ENCODE measurements around the gene HMG20B. TPM values are rescaled to one million over a fixed set of nuclear protein-coding genes. Genes with fewer than 3 reads are reported as not detected.
A peak's percentile ranks its signal among the peaks of the same experiment; 100 is the strongest.

The HMG20B gene
- total and polyA plus RNA-seq, 2 of the 8 experiments (the other 6 are each of a cell fraction or from before 2014, with no cell fraction given) = 42.9 to 74.2 TPM

GRCh38 chr19:3533563-3534216 lies 39.1 kb upstream of the HMG20B start:
- H4K91ac ChIP-seq (replicated peaks; ENCODE audit: insufficient read length, low read length) = no peak overlapping the region
- H3K79me2 ChIP-seq (ENCODE audit: control insufficient read depth in 1 of 2, insufficient read depth in 2 of 2, low read length in 2 of 2) = no peaks in the 10 kb centered on the region
- H2BK20ac ChIP-seq (ENCODE audit: low read length) = no peak overlapping the region
- peaks cover 7 to 36% (median 23%) of the 10 kb centered on the region in 4 experiments; a peak in 7 of 8 replicates for H3K36me3 ChIP-seq (ENCODE audit: control insufficient read depth in 2 of 4, insufficient read depth in 4 of 4, low read length in 3 of 4)
- no peak overlapping the region; the same call in 1 of the 2 replicates for H2BK5ac ChIP-seq (ENCODE audit: low read depth, low read length)
- H3K79me1 ChIP-seq (ENCODE audit: low read depth, low read length) = 0 out of 2 replicates have a peak, but pooled peaks cover 2% of the 10 kb centered on the region
- no peak overlapping the region for H3K9ac ChIP-seq (replicated peaks in 1 of 4; ENCODE audit: extremely low read depth in 1 of 4, low read depth in 3 of 4, low read length in 3 of 4)
- CTCF ChIA-PET (ENCODE audit: partially characterized antibody) = interaction anchor here (0.6 to 6.9 kb wide), 5 partner anchors 10 to 159 kb away, joined by 3 to 54 read pairs (median 3); no protein-coding TSS in a partner anchor
- no peak overlapping the region for H3K4me2 ChIP-seq (ENCODE audit: insufficient read depth in 1 of 2, low read depth in 2 of 2, low read length in 2 of 2)
- no peak overlapping the region for H3K27ac ChIP-seq (ENCODE audit: low read depth, low read length)
- no peak overlapping the region for H3K14ac ChIP-seq (ENCODE audit: insufficient read length)
- no peak overlapping the region for H2BK120ac ChIP-seq (replicated peaks; ENCODE audit: low read depth, low read length)
- H3K56ac ChIP-seq (replicated peaks; ENCODE audit: insufficient read length, low read depth, low read length) = no peak overlapping the region
- H4K5ac ChIP-seq (ENCODE audit: insufficient read length, low read depth, low read length) = no peak overlapping the region
- H3K18ac ChIP-seq (ENCODE audit: extremely low read depth, low read length) = no peak overlapping the region
- 0 out of 2 replicates have a peak overlapping the region, but pooled peaks have one; percentile 51 for H4K8ac ChIP-seq (ENCODE audit: extremely low read depth, insufficient read depth, low read length)
- no peak overlapping the region for H2BK12ac ChIP-seq (ENCODE audit: low read depth, low read length)
- H3K4me3 ChIP-seq (ENCODE audit: extremely low read depth in 1 of 4, insufficient read depth in 2 of 4, low read depth in 3 of 4, low read length in 4 of 4) = no peak overlapping the region
- POLR2A ChIA-PET (ENCODE audit: partially characterized antibody) = interaction anchor here (1.1 kb wide), 4 partner anchors 9 to 115 kb away, joined by 3 to 6 read pairs (median 4); no protein-coding TSS in a partner anchor
- no peaks in the 10 kb centered on the region for H3K9me3 ChIP-seq (ENCODE audit: insufficient read depth in 2 of 2, low read depth in 1 of 2, low read length in 1 of 2)
- no peak for FAIRE-seq
- DNase-seq (ENCODE audit: low read depth in 1 of 2, low spot score in 2 of 2) = no peak
- H3K27me3 ChIP-seq (replicated peaks in 1 of 4; ENCODE audit: control insufficient read depth in 3 of 4, extremely low read depth in 1 of 4, insufficient read depth in 3 of 4, low read length in 3 of 4) = no peaks in the 10 kb centered on the region
- H4K20me1 ChIP-seq (replicated peaks in 1 of 2; ENCODE audit: control insufficient read depth in 1 of 2, insufficient read depth in 2 of 2, low read length in 2 of 2) = peaks cover 3 to 16% of the 10 kb centered on the region in 2 experiments
- peaks cover 8% of the 10 kb centered on the region; the same call in 1 of the 2 replicates for H3K23me2 ChIP-seq (ENCODE audit: low read depth, low read length)
- H3K4me1 ChIP-seq (replicated peaks in 1 of 4; ENCODE audit: control insufficient read depth in 3 of 4, insufficient read depth in 4 of 4, low read length in 3 of 4) = peaks cover 0 to 4% (median 1%) of the 10 kb centered on the region in 4 experiments; a peak in 4 of 7 replicates
- WGBS, 2 experiments (ENCODE audit: extremely low coverage in 1 of 2, insufficient coverage in 1 of 2, insufficient read length in 1 of 2, insufficient replicate concordance in 2 of 2, low coverage in 1 of 2, low lambda C conversion rate in 2 of 2, missing lambda C conversion rate in 1 of 2) = 93% methylated on average over 12 of the region's 12 CpGs; no CpG with 5 or more reads in 1 of the 2 experiments
- no peak overlapping the region for H3K4ac ChIP-seq (replicated peaks; ENCODE audit: insufficient read length, low read depth, low read length)
- H3K23ac ChIP-seq (ENCODE audit: insufficient read length) = no peak overlapping the region
- no peak overlapping the region for H2AFZ ChIP-seq (ENCODE audit: low read length)
- H2BK15ac ChIP-seq (ENCODE audit: low read length) = no peak overlapping the region
- H2AK5ac ChIP-seq (ENCODE audit: low read depth, low read length) = no peak overlapping the region
- TF ChIP-seq CTCF (IDR thresholded peaks at IDR 0.05; ENCODE audit: control extremely low read depth in 1 of 3, insufficient read depth in 1 of 3, low read depth in 1 of 3, low read length in 3 of 3) (no peak), TAF1 (IDR thresholded peaks at IDR 0.05; ENCODE audit: low read depth, low read length) (no peak), NANOG (IDR thresholded peaks at IDR 0.05; ENCODE audit: insufficient read depth, low read depth, low read length, poor library complexity, severe bottlenecking) (no peak), CBX5 (IDR thresholded peaks at IDR 0.05; ENCODE audit: low read depth, low read length) (no peak), BACH1 (IDR thresholded peaks at IDR 0.05; ENCODE audit: low read length) (no peak), EZH2 (IDR thresholded peaks at IDR 0.05; ENCODE audit: low read depth, low read length, severe bottlenecking) (no peak), CREB1 (IDR thresholded peaks at IDR 0.05) (no peak), TCF12 (IDR thresholded peaks at IDR 0.05; ENCODE audit: low read depth, low read length) (no peak), JUN (IDR thresholded peaks at IDR 0.05; ENCODE audit: low read depth, low read length) (no peak), GTF2F1 (IDR thresholded peaks at IDR 0.05; ENCODE audit: borderline replicate concordance, low read depth, low read length) (no peak)
